ENCODE results near the gene OR51S1.
"Not testable (repeated sequence)": the region's sequence is repeated elsewhere in the genome, so short reads cannot be mapped to it uniquely, and the experiment has no call there.

The OR51S1 gene

GRCh38 chr11:4862447-4863236, 13.6 kb upstream of the OR51S1 start:
- FAIRE-seq (no peak), DNase-seq (ENCODE audit: insufficient read length) (no peak)

GRCh38 chr11:4854286-4854685, 5.3 kb upstream of the OR51S1 start:
- DNase-seq (ENCODE audit: insufficient read length); FAIRE-seq: not testable (repeated sequence)

More at GRCh38 chr11:4862447-4863236, 13.6 kb upstream of the OR51S1 start:
- TF ChIP-seq POLR2A (IDR thresholded peaks at IDR 0.05; ENCODE audit: low read depth, low read length) (no peak), POLR2AphosphoS5 (IDR thresholded peaks at IDR 0.05; ENCODE audit: low read depth, low read length) (no peak), TAF1 (IDR thresholded peaks at IDR 0.05; ENCODE audit: borderline replicate concordance, low read depth, low read length) (no peak)

- TF ChIP-seq POLR2A (IDR thresholded peaks at IDR 0.05; ENCODE audit: low read depth, low read length) (no peak), POLR2AphosphoS5 (IDR thresholded peaks at IDR 0.05; ENCODE audit: low read depth, low read length) (no peak), TAF1 (IDR thresholded peaks at IDR 0.05; ENCODE audit: borderline replicate concordance, low read depth, low read length) (no peak)
- DNase-seq (ENCODE audit: insufficient read length) = no peak
- FAIRE-seq = no peak
These were observed 2.0 kb upstream of the OR51S1 start for GRCh38 chr11:4851033-4851432.

GRCh38 chr11:4839851-4840549, 9.0 kb downstream of the OR51S1 start:
- TF ChIP-seq POLR2A (IDR thresholded peaks at IDR 0.05; ENCODE audit: low read depth, low read length) = no peak
- TF ChIP-seq POLR2AphosphoS5 (IDR thresholded peaks at IDR 0.05; ENCODE audit: low read depth, low read length) = no peak
- TF ChIP-seq TAF1 (IDR thresholded peaks at IDR 0.05; ENCODE audit: borderline replicate concordance, low read depth, low read length) = no peak
- DNase-seq (ENCODE audit: insufficient read length) (no peak), FAIRE-seq (no peak)

GRCh38 chr11:4830909-4831308, 18.1 kb downstream of the OR51S1 start:
- FAIRE-seq (no peak), DNase-seq (ENCODE audit: insufficient read length) (no peak)
- TF ChIP-seq TAF1 (IDR thresholded peaks at IDR 0.05; ENCODE audit: borderline replicate concordance, low read depth, low read length) (no peak), POLR2A (IDR thresholded peaks at IDR 0.05; ENCODE audit: low read depth, low read length) (no peak), POLR2AphosphoS5 (IDR thresholded peaks at IDR 0.05; ENCODE audit: low read depth, low read length) (no peak)

GRCh38 chr11:4830346-4830745, 18.7 kb downstream of the OR51S1 start:
- DNase-seq (ENCODE audit: insufficient read length) (no peak), FAIRE-seq (no peak)
- TF ChIP-seq POLR2AphosphoS5 (IDR thresholded peaks at IDR 0.05; ENCODE audit: low read depth, low read length) = no peak
- no peak for TF ChIP-seq TAF1 (IDR thresholded peaks at IDR 0.05; ENCODE audit: borderline replicate concordance, low read depth, low read length)
- TF ChIP-seq POLR2A (IDR thresholded peaks at IDR 0.05; ENCODE audit: low read depth, low read length) = no peak

GRCh38 chr11:4826425-4826824, 22.6 kb downstream of the OR51S1 start:
- DNase-seq (ENCODE audit: insufficient read length) (no peak), FAIRE-seq (no peak)
- TF ChIP-seq POLR2AphosphoS5 (IDR thresholded peaks at IDR 0.05; ENCODE audit: low read depth, low read length) (no peak), TAF1 (IDR thresholded peaks at IDR 0.05; ENCODE audit: borderline replicate concordance, low read depth, low read length) (no peak), POLR2A (IDR thresholded peaks at IDR 0.05; ENCODE audit: low read depth, low read length) (no peak)

GRCh38 chr11:4825132-4825531, 23.9 kb downstream of the OR51S1 start:
- DNase-seq (ENCODE audit: insufficient read length) (no peak), FAIRE-seq (no peak)
- TF ChIP-seq POLR2AphosphoS5 (IDR thresholded peaks at IDR 0.05; ENCODE audit: low read depth, low read length) (no peak), POLR2A (IDR thresholded peaks at IDR 0.05; ENCODE audit: low read depth, low read length) (no peak), TAF1 (IDR thresholded peaks at IDR 0.05; ENCODE audit: borderline replicate concordance, low read depth, low read length) (no peak)

GRCh38 chr11:4821021-4821420, 28.0 kb downstream of the OR51S1 start, which contains the start of gene OR51F2:
Gene OR51F2, plus strand, starts transcription at chr11:4821321. Its CDS starts 101 bp downstream, at chr11:4821422.
- TF ChIP-seq POLR2AphosphoS5 (IDR thresholded peaks at IDR 0.05; ENCODE audit: low read depth, low read length) = no peak
- no peak for TF ChIP-seq TAF1 (IDR thresholded peaks at IDR 0.05; ENCODE audit: borderline replicate concordance, low read depth, low read length)
- TF ChIP-seq POLR2A (IDR thresholded peaks at IDR 0.05; ENCODE audit: low read depth, low read length) = no peak
- FAIRE-seq = no peak
- DNase-seq (ENCODE audit: insufficient read length) = no peak

- FAIRE-seq (no peak), DNase-seq (ENCODE audit: insufficient read length) (no peak)
- no peak for TF ChIP-seq POLR2AphosphoS5 (IDR thresholded peaks at IDR 0.05; ENCODE audit: low read depth, low read length)
- TF ChIP-seq TAF1 (IDR thresholded peaks at IDR 0.05; ENCODE audit: borderline replicate concordance, low read depth, low read length) = no peak
- TF ChIP-seq POLR2A (IDR thresholded peaks at IDR 0.05; ENCODE audit: low read depth, low read length) = no peak
These were observed 39.8 kb downstream of the OR51S1 start for GRCh38 chr11:4809246-4809645.

GRCh38 chr11:4808476-4808875, 40.5 kb downstream of the OR51S1 start:
- TF ChIP-seq POLR2A (IDR thresholded peaks at IDR 0.05; ENCODE audit: low read depth, low read length) = no peak
- no peak for DNase-seq (ENCODE audit: insufficient read length)
- no peak for FAIRE-seq

- TF ChIP-seq POLR2AphosphoS5 (IDR thresholded peaks at IDR 0.05; ENCODE audit: low read depth, low read length) (no peak), POLR2A (IDR thresholded peaks at IDR 0.05; ENCODE audit: low read depth, low read length) (no peak), TAF1 (IDR thresholded peaks at IDR 0.05; ENCODE audit: borderline replicate concordance, low read depth, low read length) (no peak)
- FAIRE-seq (no peak), DNase-seq (ENCODE audit: insufficient read length) (no peak)
These were observed 44.7 kb downstream of the OR51S1 start, which contains the start of gene OR52R1 for GRCh38 chr11:4804280-4804679. Gene OR52R1, minus strand, starts transcription at chr11:4804380. Its CDS starts 0 bp downstream, at chr11:4804380.

GRCh38 chr11:4801316-4801715, 47.7 kb downstream of the OR51S1 start:
- FAIRE-seq; DNase-seq (ENCODE audit: insufficient read length): not testable (repeated sequence)
